GM04504 (cell line): ENCODE data around the gene MOV10L1.
"Not testable (repeated sequence)": the region's sequence is repeated elsewhere in the genome, so short reads cannot be mapped to it uniquely, and the experiment has no call there.

Experiments
- DNase-seq: peaks from one replicate; pipeline ENCODE4 v3.0.0-alpha.2; 2012; ENCODE audit warnings: low read depth

The MOV10L1 gene

DNA sequence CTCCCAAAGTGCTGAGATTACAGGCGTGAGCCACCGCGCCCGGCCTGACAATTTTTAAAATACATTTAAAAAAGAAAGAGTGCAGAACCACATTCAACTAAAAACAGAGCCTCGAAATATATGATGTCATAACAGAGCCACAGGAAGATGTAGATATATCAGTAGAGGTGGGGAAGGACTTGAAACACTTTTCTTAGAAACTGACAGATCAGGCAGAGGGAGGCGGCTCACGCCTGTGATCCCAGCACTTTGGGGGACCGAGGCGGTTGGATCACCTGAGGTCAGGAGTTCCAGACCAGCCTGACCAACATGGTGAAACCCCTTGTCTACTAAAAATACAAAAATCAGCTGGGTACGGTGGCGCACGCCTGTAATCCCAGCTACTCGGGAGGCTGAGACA lies 11.6 kb upstream of the MOV10L1 start:
- no peak for DNase-seq

DNA sequence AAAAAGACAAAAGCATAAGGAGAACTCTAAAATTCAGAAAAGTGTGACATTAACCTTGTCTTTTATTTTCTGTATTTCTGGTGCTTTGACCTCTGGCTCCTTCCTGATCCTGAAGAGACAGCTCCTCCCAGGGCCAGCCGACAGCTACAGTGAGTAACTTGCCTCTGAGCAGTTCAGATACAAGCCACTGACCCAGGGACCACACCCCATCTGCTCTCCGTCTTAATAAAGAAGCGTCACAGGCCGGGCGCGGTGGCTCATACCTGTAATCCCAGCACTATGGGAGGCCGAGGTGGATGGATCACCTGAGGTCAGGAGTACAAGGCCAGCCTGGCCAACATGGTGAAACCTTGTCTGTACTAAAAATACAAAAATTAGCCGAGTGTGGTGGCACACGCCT lies 11.0 kb upstream of the MOV10L1 start:
- DNase-seq: no peak

- DNase-seq: no peak
These were observed 9.7 kb upstream of the MOV10L1 start for GRCh38 chr22:50080077-50080465.

DNA sequence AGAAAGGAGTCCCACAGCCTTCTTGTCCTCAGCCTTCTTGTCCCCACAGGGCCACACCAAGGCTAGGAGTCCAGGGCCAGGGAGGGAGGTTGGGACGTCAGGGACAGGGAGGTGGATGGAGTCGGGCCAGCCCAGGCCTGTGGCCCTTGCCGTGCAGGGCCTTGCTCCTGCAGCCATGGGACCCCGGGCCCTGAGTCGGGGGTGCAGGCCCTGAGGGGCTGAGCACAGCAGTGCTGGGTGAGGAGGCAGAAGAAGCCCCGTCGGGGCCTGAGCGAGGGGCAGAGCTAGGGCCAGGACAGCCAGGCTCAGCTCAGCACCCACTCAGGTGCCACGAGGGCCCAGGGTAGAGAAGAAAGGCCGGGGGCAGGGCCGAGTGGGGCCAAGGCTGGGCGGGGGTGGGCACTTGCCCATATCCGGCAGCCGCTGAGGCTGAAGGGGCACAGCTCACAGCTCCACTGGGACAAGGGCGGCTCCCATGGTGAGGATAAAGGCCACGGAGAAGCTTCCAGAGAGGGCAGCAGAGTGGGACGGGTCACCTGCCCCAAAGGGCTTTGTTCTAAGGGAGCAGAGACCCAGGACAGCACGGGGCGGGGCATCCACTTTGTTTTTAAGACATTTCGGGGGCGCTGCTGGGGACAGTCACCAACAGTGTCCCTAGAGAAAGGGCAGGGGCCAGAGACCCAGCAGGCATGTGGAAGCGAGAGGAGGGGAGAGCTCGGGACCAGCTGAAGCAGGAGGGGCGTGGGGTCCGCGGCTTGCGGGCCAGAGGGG lies 8.2 kb upstream of the MOV10L1 start:
- no peak for DNase-seq

GRCh38 chr22:50082197-50082715 lies 7.5 kb upstream of the MOV10L1 start:
- DNase-seq: no peak

- no peak for DNase-seq
These were observed 6.8 kb upstream of the MOV10L1 start for GRCh38 chr22:50082961-50083461.

- no peak for DNase-seq
These were observed 6.2 kb upstream of the MOV10L1 start for GRCh38 chr22:50083462-50084079.

- DNase-seq: no peak
These were observed 5.7 kb upstream of the MOV10L1 start for GRCh38 chr22:50084080-50084477.

- DNase-seq: no peak
These were observed 5.2 kb upstream of the MOV10L1 start for GRCh38 chr22:50084614-50085021.

GRCh38 chr22:50085211-50085972 lies 4.4 kb upstream of the MOV10L1 start, which contains the start of gene MLC1:
TSS of gene MLC1 (minus strand) at chr22:50085426. CDS start at chr22:50084902, 524 bp downstream.
- DNase-seq: no peak

- DNase-seq: no peak
These were observed 3.3 kb upstream of the MOV10L1 start for GRCh38 chr22:50086526-50086925.

- DNase-seq: not testable (repeated sequence)
These were observed 2.8 kb upstream of the MOV10L1 start for GRCh38 chr22:50086975-50087374.

DNA sequence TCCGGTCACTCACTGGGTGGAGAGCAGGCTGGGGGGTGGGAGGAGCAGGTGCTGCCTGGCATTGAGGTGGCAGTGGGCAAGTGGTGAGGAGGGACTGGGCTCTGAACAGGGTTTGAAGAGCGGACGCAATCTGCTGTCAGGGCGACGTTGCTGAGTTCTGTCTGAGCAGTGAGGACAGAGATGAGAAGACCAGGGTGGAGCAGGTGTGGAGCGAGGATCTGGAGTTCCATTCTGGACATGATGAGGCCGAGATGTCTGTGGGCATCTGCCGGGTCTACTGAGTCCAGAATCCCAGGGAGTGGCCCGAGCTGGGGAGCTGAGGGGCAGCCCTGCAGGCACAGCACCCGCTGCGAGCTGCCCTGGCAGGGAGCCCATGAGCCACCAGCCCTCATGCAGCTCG lies 2.2 kb upstream of the MOV10L1 start:
- no peak for DNase-seq

DNA sequence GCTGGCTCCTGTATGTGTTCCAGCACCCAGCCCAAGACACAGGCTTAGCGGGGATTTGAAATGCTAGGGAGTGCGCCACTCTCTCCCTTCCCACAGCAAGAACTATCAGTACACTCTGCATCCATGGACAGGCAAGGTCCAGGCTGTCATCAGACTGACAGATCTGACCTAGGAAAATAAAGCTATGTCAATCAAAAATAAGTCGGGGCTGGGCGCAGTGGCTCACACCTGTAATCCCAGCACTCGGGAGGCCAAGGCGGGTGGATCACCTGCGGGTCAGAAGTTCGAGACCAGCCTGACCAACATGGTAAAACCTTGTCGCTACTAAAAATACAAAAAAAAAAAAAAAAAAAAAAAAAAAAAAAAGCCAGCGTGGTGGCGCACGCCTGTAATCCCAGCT lies 1.7 kb upstream of the MOV10L1 start:
- DNase-seq: no peak

DNA sequence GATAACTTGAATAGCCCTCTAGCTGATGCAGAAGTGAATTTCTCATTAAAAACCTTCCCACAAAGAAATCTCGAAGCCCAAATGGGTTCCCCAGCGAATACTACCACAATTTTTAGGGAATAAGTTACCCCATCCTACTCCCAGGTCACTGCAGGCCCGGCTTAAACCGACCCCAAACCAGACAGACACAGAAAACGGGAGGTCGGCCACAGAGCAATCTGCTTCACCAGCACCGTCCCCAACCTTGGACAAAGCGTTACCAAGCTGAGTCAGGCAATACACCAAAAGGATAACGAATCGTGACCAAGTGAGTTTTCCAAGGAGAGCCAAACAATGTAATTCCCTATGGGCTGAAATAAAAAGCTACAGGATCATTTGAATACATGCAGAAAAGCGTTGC lies 575 bp upstream of the MOV10L1 start:
- no peak for DNase-seq

- DNase-seq: no peak
These were observed 557 bp downstream of the MOV10L1 start for GRCh38 chr22:50090412-50090714.

GRCh38 chr22:50091092-50091768 lies 1.4 kb downstream of the MOV10L1 start:
- no peak for DNase-seq

GRCh38 chr22:50092342-50092741 lies 2.5 kb downstream of the MOV10L1 start:
- no peak for DNase-seq

DNA sequence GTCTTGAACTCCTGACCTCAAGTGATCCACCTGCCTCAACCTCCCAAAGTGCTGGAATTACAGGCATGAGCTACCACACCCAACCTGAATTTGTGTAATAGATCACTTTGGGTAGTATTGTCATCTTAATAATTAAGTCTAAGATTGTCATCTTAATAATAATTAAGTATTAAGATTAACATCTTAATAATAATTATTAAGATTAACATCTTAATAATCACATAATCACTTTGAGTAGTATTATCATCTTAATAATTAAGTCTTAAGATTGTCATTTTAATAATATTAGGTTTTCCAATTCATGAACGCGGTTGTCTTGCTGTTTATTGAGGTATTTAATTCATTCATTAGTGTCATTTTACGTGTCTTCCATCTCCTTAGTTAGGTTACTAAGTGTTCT lies 8.2 kb downstream of the MOV10L1 start:
- DNase-seq: no peak

GRCh38 chr22:50101870-50102565 lies 12.2 kb downstream of the MOV10L1 start:
- no peak for DNase-seq

GRCh38 chr22:50102946-50103345 lies 13.1 kb downstream of the MOV10L1 start:
- DNase-seq: no peak

DNA sequence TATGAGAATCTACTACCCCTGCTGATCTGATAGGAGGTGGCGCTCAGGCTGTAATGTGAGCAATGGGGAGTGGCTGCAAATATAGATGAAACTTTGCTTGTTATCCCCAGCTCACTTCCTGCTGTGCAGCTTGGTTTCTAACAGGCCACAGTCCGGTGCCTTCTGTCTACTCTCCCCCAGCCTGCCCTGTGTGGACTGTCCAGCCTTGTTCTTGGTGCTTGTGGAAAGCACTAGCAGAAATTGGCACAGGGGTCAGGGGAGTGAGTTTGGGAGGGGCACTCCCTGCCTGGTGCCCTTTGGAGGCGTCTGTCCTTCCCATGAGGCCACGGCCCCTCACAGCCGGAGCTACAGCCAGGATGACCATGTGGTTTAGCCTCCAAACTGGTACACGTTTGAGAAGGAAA lies 14.3 kb downstream of the MOV10L1 start:
- no peak for DNase-seq
